Stimulated activated CD8-positive, alpha-beta memory T cell treated with anti-CD3 and anti-CD28 coated beads, Interleukin-2, amount 100 ng/mL, for 1 hour (primary cell): Measurements from ENCODE around the gene MICALL1.

ENCODE experiments used
- DNase-seq, 2 donors: peaks; one replicate each; pipeline ENCODE4 v3.0.0-alpha.2; 2020; ENCODE audit warnings: low read depth in 2 of 2

The MICALL1 gene

DNA sequence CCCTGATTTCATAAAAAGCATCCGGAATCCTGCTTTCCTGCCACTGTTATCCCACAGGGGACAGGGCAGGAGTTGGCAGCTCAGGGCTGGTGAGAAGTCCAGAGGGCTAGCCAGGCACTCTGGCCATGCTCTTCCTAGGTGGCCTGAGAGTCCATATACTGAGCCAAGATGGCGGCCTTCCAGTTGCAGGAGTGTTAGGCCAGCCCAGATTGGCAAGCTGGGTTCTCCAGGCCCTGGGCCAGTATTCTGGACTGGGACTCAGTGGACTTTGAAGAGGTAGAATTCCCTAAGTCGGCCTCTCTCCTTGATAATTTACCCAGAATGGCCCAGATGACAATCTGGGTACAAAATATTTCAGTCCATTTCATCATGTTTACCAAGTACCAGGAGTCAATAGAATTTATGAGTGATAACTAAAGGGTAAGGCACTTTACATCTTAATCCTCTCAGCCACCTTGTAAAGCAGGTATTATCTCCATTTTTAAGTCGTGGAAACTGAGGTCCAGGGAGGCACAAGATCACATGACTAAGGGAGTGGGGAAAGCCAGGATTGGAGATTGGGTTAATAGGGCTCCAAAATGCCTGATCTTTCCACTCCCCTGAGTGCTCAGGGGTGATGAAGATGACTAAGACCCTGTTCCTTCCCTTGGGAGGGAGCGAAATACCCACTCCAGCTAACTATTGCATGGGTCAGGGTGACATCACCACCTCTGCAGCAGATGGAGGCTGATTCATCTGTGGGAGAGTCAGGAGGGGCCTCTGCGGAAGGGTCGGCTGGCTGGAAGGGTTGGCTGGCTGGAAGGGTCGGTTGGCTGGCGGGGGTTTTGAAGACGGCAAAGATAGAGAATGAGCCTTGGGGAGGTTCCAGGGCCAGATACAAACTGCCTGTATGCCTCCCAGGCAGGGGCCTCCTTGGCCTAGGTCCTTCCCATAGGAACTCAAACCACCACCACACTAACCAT is 1.2 kb upstream of the MICALL1 start:
- no peak for DNase-seq

DNA sequence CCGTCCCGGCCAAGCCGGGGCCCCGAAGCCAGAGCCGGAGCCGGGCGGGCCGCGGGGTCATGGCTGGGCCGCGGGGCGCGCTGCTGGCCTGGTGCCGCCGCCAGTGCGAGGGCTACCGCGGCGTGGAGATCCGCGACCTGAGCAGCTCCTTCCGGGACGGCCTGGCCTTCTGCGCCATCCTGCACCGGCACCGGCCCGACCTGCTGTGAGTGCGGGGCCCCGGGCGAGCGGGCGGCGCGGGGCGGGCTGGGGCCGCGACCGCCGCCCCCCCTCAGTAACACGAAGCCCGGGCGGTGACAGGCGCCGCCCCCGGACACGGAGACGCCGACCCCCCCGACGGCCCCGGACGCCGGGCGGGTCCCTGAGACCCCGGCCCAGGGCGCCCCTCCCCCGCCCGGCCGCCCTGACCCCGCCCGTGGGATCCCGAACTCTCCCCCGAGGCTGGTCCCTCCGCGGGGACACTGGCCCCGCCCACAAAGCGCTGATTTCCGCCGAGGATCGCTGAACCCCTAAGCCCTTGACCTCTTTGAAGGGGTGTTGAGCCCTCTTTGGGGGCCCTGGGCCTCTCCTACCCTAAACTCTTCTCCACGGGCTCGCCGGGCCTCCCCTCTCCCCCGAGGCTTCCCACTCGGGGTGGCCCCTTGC is 389 bp downstream of the MICALL1 start:
- no peak for DNase-seq

DNA sequence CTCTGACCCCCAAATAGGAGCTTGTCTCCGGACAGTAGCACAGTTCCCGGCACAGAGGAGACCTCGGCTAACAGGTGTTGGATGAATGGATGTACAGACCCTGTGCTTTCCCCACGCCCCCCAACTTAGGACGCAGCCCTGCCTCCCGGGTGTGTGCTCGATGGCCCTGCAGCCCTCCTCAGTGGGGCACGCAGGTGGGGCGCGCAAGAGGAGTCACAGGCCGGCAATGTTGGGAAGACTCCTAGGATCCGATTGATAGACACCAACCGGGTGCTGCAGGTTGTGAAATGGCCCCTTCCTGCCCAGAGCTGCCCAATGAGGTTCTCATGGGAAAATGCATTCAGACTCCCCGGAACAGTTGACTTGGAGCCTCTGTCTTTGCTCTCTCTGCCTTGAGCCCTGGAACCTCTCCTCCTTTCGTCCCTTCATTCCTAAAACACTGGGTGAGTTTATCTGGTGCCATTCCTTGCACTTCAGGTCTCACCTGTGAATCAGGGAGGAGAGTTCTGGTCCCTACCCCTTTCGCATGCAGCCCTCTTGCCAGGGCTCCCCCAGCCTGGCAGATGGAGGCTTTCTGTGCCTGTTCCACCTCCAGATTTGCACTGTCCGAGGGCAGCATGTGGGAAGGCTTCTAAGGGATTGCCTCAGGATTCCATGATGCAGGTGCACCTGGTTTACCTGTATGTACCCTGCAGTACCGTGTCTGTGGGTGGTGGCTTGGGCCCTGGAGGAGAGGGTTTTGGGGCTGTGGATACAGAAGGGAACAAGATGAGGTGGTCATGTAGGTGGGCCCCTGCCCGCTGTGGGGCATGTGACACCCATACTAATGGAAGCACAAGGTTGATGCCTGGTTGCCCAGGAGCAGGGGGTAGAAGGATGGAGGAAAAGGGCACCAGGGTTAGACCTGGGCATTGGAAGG is 1.2 kb downstream of the MICALL1 start:
- DNase-seq = no peak

DNA sequence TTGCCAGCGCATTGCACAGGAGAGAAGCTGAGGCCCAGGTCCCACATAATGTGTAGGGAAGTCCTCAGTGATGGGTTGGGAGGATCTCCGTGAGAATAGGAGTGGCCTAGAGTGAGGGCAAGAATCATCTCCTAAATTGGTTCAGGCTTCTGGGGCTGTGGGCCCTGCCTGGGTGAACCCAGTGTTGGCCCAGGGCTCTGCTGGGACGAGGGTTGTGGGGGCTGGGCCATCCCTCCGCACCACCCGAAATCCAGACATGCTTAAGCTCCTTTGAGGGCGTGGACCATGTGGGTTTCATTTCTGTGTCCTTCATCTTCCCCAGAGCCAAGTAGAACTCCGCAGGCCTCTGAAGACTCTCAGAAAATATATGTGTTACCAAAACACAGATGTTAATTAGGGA is 3.7 kb downstream of the MICALL1 start:
- no peak for DNase-seq

DNA sequence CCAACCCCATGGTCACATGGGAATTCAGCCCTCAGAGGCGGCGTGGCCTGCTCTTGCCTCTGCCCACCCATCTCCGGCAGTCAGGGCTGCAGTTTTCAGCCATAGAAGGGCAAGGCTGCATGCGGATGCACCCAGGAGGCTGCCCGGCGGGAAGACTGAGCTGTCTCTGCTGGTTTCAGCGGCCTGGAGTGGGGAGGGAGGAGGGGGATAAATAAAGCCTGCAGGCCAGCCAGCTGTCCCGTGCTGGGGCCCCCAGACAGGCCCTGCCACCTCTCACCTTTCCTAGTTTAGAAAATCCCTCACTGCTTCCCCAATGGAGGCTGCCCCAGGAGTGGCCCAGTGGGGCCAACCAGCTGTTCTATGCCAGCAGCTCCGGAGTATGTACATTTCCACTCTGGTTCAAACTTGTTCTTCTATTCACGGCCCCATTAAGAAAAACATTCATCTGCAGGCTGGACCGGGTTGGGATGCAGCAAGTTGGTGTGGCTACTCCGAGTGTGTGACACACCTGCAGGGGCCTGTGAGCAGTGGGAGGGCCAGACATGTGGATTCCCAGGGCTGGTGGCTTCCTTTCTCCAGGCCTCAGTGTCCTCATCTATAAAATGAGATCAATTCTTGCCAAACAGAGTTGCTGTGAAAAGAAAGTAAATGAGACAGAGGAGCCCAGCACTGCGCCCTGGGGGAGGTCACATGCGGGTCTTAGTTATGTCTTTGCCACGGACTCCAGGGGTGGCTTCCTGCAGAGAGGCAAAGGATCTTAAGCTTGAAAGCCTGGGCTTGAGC is 5.0 kb downstream of the MICALL1 start:
- no peak for DNase-seq

DNA sequence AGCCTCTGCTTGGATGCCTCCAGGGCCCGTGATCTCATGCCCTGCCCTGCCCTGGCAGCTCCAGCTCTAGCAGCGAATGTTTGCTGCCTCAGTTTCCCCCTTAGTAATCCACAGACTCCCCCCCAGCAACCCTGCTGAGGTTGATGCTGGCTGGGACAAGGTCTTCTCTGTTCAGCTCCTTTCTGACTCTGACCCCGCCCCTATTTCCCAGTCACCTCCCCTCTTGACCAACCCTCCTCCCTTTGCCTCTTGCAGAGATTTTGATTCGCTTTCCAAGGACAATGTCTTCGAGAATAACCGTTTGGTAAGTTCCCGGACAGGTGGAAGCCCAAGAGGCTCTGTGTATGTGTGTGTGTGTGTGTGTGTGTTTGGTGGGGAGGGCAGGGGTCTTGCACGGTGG is 5.6 kb downstream of the MICALL1 start:
- DNase-seq = no peak

DNA sequence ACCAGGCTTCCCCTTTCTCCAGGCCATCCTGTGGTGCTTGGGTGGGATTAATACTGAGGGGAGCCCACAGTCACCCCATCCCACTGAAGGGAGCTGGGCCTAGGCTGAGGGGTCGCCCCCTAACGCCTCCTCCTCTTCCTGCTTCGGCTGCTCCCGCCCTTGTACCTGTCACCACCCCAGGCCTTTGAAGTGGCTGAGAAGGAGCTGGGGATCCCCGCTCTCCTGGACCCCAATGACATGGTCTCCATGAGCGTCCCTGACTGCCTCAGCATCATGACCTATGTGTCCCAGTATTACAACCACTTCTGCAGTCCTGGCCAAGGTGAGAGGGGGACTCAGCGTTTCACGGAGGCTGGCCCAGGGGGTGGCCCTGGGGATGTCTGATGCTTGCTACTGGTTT is 6.1 kb downstream of the MICALL1 start:
- no peak for DNase-seq

DNA sequence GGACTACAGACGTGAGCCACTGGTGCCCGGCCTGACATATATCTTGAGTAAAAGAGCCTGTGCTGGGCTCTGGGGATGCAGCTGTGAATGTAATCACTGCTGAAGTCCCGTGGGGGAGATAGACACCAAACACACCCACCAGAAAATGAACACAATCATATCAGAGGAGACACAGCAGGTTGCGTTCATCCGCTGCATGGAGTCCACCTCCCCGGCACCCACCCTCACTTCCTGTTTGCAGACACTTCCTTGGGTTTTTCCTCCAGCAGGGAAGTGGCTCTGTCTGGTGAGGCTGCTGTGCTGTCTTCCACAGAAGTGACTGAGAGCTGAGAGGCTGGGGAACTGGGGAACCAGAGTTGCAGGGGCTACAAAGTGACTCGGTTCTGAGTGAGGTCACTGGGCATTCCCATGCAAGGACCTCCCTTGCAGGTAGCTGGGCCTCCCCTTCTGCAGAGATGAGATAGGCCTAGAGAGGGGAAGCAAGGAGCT is 7.2 kb downstream of the MICALL1 start:
- no peak for DNase-seq

DNA sequence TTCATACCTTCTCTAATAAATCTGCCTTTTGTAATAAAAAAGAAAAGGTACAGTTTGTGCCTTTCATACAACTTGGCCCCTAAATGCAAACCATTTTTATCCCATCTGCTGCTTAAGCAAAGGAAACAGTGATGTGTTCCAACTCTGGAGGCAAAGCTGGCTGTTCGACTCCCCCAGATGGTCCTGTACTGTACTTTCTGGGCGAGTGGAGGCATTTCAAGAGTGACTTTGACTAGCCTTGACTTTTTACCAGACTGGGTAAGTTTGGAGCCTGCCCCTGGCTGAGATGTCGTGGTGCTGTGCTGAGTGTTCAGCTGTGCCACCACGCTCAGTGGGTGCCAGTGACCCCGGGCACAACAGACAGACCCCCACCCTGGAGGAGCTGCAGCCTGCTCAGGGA is 10.2 kb downstream of the MICALL1 start:
- no peak for DNase-seq

DNA sequence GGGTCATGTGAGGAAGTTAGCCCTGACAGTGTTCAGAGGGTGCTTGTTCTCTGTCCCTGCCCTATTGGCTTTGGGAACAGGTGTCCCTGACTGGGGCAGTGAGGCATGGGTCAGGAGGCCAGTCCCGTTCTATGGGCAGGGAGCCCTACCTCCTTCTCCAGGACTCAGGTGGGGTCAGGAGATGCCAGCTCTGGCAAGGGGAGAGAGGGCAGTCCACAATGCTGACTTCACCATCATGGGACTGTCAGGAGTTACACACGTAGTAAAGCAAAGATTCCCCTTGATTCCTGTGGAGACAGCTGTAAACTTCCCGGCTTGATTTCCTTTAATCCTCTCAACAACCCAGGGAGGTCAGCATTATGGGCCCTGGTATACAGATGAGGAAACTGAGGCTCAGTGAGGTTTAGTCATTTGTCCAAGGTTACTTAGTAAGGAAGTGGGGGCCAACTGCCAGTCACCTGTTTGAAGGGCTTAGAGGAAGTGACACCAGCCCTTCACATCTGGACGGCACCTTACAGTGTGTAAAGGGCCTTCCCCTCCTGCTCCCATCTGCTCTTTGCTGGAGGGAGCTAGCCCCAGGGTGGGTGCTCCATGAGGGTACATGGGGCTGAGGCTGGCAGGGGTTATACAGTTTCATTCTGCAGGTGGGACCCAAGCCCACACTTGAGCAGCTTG is 11.9 kb downstream of the MICALL1 start:
- no peak for DNase-seq

DNA sequence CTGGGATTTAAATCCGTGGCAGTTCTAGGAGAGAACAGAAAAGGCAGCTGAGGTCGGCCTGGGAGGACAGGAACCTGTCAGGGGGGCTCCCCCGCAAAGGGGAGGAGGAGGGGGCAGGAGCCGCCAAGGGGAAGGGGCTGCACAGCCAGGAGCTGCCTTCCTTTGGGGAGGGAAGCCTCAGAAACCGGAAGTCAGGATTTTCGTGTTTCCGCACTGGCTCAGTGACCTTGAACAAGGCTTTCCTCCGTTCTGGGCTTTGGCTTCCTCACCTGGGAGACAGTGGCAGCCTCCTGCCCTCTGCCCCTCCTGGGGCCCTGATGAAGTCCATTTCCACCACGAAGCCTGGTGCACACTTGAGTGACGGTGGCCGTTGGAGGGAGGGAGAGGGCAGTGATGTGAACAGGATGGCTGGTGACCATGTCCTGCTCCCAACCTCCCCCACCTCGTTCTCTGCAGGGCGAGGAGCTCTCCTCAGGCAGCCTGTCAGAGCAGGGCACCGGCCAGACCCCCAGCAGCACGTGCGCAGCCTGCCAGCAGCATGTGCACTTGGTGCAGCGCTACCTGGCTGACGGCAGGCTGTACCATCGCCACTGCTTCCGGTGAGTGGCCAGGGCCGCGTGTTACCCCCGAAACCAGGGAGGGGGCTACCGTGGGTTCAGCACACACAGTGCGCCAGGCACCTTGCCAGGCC is 12.6 kb downstream of the MICALL1 start:
- no peak for DNase-seq

DNA sequence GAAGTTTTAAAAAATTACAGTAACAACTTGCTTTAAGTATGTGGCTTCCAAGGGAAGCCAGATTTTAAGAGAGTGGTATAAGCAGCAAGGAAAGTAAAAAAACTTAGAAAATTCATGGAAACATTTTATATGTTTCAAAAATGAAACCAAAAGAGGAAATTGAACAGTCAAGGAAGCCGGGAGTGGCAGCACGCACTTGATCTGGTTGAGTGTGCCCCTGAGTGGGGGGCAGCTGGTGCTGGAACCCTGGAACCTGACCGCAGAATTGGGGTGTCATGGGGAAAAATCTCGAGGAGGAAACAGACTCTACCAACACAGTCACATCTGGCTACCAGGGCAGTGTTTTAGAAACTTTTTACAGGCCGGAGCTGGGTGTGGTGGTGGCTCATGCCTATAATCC is 14.0 kb downstream of the MICALL1 start:
- no peak for DNase-seq

DNA sequence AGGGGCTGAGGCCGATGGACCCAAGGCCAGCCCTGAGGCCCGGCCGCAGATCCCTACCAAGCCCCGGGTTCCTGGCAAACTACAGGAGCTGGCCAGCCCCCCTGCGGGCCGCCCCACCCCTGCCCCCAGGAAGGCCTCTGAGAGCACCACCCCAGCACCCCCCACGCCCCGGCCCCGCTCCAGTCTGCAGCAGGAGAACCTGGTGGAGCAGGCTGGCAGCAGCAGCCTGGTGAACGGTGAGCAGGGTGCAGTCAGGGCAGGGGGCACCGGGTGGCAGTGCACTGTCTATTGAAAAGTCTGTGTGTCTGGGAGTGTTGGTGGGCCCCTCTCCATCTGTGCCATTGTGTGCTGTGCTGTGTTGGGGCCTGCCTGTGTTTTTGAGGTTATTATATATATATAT is 16.1 kb downstream of the MICALL1 start:
- DNase-seq = no peak

DNA sequence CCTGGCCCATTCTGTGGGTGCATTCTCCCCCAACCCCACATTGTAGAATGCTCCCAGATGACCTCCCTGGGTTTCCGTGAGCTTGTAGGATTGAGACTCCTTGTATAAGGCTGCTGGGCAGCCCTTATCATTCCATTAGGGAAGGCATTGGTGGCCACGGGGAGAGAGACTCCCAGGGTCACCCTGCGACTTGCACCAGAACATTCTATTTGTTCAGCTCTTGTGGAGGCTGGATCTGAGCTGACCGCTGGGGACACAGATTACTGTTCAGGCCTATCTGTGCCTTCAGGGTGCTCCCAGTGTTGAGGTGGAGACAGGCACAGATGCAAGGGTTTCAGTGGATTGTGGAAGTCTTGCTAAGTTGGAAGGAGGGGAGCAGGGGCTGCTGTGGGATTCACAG is 17.8 kb downstream of the MICALL1 start:
- DNase-seq = no peak

DNA sequence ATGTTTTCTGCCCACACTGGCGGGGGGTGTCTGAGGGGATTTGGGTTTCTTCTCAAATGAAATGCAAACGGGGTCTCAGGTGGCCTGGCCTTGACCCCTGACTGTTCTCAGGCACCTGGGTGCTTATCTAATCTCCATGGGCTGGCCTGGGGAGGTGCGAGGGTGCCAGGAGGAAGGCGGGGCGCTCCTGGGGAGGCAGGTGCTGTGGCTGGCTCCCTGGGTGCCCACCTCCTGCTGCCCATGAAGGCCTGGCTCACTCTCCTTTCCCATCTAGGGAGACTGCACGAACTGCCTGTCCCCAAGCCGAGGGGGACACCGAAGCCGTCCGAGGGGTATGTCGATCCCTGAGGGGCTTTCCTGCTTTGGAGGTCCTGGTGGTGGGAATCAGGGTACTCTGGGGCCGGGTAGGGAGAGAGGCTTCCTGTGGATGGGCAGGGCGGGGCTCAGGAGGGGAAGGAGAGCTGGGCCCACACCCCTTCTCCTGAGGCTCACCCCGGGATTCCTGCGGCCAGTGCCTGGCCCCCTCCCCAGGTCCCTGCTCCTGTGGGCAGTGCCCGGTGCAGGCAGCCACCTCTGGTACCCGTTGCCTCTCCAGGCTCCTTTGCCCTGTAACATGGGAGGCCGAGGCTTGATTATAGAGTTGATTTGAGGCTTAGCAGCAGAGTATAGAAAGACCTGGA is 18.4 kb downstream of the MICALL1 start:
- DNase-seq = no peak

DNA sequence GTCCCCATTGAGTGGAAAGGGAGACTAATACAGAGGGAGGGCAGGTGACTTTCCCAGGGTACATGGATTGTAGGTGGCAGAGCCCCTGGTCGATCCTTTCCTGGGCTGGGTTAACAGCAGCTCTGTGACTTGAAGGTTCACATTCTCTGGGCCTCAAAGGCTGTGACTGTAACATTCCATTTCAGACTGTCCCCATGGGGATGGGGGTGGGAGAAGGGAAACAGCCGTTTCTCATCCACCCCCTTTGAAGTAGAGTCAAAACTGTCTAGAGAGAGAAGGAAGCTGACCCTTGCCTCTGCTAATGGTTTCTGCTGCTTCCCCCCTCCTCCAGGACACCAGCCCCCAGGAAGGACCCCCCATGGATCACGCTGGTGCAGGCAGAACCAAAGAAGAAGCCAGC is 19.2 kb downstream of the MICALL1 start:
- DNase-seq = no peak

DNA sequence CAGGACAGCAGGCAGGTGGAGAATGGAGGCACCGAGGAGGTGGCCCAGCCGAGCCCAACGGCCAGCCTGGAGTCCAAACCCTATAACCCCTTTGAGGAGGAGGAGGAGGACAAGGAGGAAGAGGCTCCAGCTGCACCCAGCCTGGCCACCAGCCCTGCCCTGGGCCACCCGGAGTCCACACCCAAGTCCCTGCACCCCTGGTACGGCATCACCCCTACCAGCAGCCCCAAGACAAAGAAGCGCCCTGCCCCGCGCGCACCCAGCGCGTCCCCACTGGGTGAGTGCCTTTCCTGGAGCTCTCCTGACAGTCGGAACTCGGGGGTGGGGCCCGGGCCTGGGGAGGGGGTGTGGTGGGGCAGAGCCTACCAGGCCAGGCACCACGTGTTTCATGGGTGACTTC is 19.7 kb downstream of the MICALL1 start:
- no peak for DNase-seq

DNA sequence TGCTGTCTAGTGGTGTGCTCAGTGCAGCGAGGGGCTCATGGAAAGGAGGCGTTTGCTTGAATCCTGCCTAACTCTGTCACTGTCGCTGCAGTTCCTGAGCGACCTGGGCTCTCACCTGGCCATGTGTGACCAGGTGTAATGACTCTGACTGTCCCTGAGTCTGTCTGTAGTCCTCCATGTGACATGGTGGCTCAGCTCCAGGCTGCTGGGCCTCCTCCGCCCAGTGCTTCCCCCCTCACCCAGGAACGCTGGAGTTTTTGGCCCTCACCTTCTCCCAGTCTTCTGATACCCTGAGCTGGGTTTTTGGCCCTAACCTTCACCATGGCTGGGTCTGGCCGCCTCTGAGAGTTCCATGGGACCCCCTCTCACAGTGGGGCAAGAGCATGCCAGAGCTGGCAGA is 20.3 kb downstream of the MICALL1 start:
- no peak for DNase-seq
